C4-2B (cell line): ENCODE data around the gene AK4.

ENCODE experiments used
- CTCF ChIP-seq: fragments of 450-650 bp; conservative IDR thresholded peaks from 2 replicates; pipeline ENCODE4 v1.5.1; 2017; ENCODE audit warnings: mild to moderate bottlenecking
- ZFX ChIP-seq: fragments of 450-650 bp; IDR thresholded peaks from 2 replicates; pipeline ENCODE4 v1.6.1; 2017

- TF ChIP-seq CTCF (no peak), ZFX (no peak)
Measured at GRCh38 chr1:65157546-65157941, 9.5 kb downstream of the AK4 start.
